GM12801 (cell line): ENCODE results near the gene SH3BGRL.

Source experiments
- TF ChIP-seq, protein P1 (sequence below): IDR thresholded peaks from one replicate; pipeline ENCODE4 v1.5.1; 2011; ENCODE audit warnings: control low read depth; ENCODE audit not compliant: insufficient read length; ENCODE audit errors: extremely low read depth

The SH3BGRL gene

DNA sequence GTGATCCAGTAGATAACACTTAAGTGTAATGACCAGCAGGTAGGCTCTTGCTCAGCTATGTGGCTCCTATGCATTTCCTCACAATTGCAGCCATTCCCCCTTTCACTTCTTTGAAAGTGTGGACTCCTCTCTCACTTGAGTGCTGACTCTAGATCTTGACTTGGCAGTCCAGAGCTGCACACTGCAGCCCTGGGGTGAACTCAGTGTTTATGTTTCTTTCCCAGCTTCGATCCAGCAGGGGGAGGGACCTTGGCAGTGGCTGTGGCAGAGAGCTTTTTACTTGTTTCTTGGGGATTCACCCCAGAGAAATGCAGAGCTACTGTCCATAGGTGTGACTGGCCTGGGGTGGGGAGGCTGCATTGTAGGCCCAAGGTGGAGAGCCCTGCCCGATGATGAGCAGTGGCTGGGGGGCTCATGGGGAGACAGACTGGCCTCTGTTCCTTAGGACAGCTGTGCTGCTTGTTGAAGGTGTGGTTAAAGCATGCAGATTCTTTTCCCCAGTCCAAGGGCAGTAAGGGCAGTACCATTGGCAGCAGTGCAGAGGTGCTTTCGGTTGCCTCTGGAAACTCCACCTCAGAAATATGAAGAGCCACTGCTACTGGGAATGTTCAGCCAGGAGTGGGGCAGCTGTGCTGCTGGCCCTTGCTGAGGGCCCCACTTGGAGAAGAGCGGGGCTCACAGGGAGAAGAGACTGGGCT, 134.7 kb downstream of the SH3BGRL start:
- TF ChIP-seq, protein P1, sequence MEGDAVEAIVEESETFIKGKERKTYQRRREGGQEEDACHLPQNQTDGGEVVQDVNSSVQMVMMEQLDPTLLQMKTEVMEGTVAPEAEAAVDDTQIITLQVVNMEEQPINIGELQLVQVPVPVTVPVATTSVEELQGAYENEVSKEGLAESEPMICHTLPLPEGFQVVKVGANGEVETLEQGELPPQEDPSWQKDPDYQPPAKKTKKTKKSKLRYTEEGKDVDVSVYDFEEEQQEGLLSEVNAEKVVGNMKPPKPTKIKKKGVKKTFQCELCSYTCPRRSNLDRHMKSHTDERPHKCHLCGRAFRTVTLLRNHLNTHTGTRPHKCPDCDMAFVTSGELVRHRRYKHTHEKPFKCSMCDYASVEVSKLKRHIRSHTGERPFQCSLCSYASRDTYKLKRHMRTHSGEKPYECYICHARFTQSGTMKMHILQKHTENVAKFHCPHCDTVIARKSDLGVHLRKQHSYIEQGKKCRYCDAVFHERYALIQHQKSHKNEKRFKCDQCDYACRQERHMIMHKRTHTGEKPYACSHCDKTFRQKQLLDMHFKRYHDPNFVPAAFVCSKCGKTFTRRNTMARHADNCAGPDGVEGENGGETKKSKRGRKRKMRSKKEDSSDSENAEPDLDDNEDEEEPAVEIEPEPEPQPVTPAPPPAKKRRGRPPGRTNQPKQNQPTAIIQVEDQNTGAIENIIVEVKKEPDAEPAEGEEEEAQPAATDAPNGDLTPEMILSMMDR: no peak

DNA sequence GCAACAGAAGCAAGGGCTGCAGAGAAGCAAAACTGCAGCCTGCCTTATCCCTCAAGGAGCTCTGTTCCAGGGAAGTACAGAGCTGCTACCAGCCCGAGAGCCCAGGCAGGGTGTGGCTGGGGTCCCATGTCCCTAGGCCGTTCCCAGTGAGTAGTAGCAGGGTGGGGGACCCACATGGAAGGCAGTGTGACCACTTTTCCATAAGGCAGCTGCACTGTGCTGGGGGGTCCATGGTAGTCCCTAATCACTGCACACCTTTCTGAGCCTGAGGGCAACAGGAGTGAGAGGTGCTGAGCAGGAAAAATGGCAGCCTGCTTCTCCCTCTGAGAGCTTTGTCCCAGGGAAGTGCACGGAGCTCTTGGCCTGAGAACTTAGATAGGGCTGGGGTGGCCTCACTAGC, 135.9 kb downstream of the SH3BGRL start:
- TF ChIP-seq, protein P1: no peak

DNA sequence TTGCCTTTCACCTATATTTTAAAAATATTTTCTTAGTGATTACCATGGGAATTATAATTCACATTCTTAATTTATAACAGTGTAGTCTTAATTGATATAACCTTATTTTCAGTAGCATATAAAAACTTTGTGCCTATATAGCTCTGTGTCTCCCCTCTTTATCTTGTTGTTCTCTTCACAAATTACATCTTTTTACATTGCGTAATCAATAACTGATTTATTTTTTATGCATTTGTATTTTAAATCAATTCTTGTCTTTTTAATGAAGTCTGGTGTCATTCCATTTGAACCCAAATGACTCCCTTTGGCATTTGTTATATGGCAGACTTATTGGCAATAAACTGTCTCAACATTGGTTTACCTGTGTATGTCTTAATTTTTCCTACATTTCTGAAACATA, 137.0 kb downstream of the SH3BGRL start:
- TF ChIP-seq, protein P1: no peak
